ENCODE data around the gene ENTPD8.

DNA sequence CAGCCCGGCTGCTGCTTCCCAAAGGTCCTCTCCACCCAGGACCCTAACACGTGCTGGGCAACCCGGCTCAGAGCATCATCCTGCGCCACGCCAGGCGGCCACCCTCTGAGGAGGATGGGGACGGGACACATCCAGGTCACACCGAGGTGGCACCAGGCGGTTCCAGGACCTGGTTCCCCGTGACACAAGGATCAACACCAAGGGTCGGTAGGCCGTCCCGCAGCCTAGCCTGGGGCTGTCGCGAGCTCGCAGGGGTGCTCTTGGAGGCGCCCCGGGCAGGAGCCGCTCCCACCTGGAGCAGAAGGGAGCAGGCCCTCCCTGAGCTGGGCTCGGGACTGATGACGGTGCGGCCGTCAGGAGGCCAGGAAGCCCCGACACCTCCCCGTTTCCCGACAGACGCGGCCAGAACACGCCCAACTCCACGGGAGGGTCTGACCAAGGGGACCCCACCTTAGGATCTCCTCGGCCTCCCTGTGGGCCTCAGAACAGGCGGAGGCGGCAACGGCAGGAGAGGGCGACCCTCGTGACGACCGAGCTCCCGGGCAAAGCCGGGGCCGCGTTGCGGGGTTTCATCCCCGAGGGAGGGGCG is 24.5 kb downstream of the ENTPD8 start:
- TF ChIP-seq EZH2 (IDR thresholded peaks at IDR 0.05; ENCODE audit: low read length, missing control alignments), result no peak
- TF ChIP-seq, protein P1, sequence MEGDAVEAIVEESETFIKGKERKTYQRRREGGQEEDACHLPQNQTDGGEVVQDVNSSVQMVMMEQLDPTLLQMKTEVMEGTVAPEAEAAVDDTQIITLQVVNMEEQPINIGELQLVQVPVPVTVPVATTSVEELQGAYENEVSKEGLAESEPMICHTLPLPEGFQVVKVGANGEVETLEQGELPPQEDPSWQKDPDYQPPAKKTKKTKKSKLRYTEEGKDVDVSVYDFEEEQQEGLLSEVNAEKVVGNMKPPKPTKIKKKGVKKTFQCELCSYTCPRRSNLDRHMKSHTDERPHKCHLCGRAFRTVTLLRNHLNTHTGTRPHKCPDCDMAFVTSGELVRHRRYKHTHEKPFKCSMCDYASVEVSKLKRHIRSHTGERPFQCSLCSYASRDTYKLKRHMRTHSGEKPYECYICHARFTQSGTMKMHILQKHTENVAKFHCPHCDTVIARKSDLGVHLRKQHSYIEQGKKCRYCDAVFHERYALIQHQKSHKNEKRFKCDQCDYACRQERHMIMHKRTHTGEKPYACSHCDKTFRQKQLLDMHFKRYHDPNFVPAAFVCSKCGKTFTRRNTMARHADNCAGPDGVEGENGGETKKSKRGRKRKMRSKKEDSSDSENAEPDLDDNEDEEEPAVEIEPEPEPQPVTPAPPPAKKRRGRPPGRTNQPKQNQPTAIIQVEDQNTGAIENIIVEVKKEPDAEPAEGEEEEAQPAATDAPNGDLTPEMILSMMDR (conservative IDR thresholded peaks at IDR 0.05 in 1 of 2, IDR thresholded peaks at IDR 0.05 in 1 of 2; ENCODE audit: low read depth in 1 of 2, low read length in 2 of 2), result no peak

All from fibroblast of lung (primary cell).